Lung (tissue), 12 donors: Measurements from ENCODE around the gene PCBP4. TPM values are rescaled to one million over a fixed set of nuclear protein-coding genes. Genes with fewer than 3 reads are reported as not detected.

Experiments
- ATAC-seq: fragments of 200-7000 bp; cut with Tn5 transposase; one replicate; pipeline ENCODE4 v1.9.1; 2020; ENCODE audit warnings: moderate number of reproducible peaks; ENCODE audit not compliant: insufficient read depth, low FRiP score
- DNase-seq, 3 donors: peaks; one replicate each; pipeline ENCODE4 v3.0.0-alpha.2; 2013 to 2017
- H3K27ac ChIP-seq, 2 donors: one replicate each; pipeline ENCODE4 v1.5.1; 2013; ENCODE audit warnings: mild to moderate bottlenecking in 2 of 2, moderate library complexity in 2 of 2, control low read depth in 1 of 2, inconsistent platforms in 1 of 2, low read depth in 1 of 2, low read length in 1 of 2
- H3K27me3 ChIP-seq, 3 donors: one replicate each; pipeline ENCODE4 v1.5.1; 2013; ENCODE audit warnings: low read length in 2 of 3; ENCODE audit not compliant: control insufficient read depth in 3 of 3, insufficient read depth in 3 of 3
- H3K36me3 ChIP-seq, 4 donors: one replicate each; pipeline ENCODE4 v1.5.1; 2013; ENCODE audit warnings: low read length in 4 of 4, mild to moderate bottlenecking in 1 of 4, moderate library complexity in 1 of 4; ENCODE audit not compliant: control insufficient read depth in 4 of 4, insufficient read depth in 4 of 4
- H3K4me1 ChIP-seq, 5 donors: one replicate each; pipeline ENCODE4 v1.5.1; 2013; ENCODE audit warnings: low read length in 5 of 5, mild to moderate bottlenecking in 2 of 5, moderate library complexity in 1 of 5; ENCODE audit not compliant: control insufficient read depth in 5 of 5, insufficient read depth in 5 of 5
- H3K4me3 ChIP-seq: one replicate; pipeline ENCODE4 v1.5.1; 2013; ENCODE audit warnings: mild to moderate bottlenecking, control low read depth, moderate library complexity
- H3K9ac ChIP-seq, 2 donors: one replicate each; pipeline ENCODE4 v1.5.1; 2013; ENCODE audit warnings: low read length in 2 of 2, control low read depth in 1 of 2; ENCODE audit not compliant: insufficient read depth in 1 of 2
- H3K9me3 ChIP-seq, 4 donors: one replicate each; pipeline ENCODE4 v1.5.1; 2013; ENCODE audit warnings: low read length in 3 of 4, mild to moderate bottlenecking in 1 of 4, moderate library complexity in 1 of 4; ENCODE audit not compliant: control insufficient read depth in 4 of 4, insufficient read depth in 3 of 4
- CTCF ChIP-seq: IDR thresholded peaks from 2 replicates; pipeline ENCODE4 v1.5.1; 2012; ENCODE audit warnings: mild to moderate bottlenecking; ENCODE audit errors: control extremely low read depth, extremely low read depth
- WGBS, 2 donors: extraction: QIAGEN DNeasy Blood & Tissue Kit; methylation state at CpG; one replicate each; pipeline ENCODE4 v1.1.7; 2013; 5-methylcytosine and 5-hydroxymethylcytosine counted together
- polyA plus RNA-seq, 2 donors: library from polyadenylated mRNA; stranded (reverse); fragments of 200-250 nt; gene quantifications; one replicate each; pipeline ENCODE4 v1.2.1, GENCODE V29; 2013
- total RNA-seq, 2 donors: library from RNA; depleted of rRNA in 1 of 2; stranded (reverse); fragments of >200 nt in 1 of 2; gene quantifications; one replicate each; pipeline ENCODE4 v1.2.1, GENCODE V29; 2014 to 2021
- donor health status: control.
- donor health status: control.
- donor health status: Bipolar disorder and iron deficiency.
- donor health status: healthy.
- donor health status: DM: yes; HTN: yes; CAD: no.

Gene PCBP4
- total and polyA plus RNA-seq, 4 donors, result 17.4 to 44.3 (median 28.6) TPM

- no peaks in the 10 kb centered on the region for H3K9me3 ChIP-seq
- H3K9ac ChIP-seq, result no peak overlapping the region
- no peak overlapping the region for H3K4me3 ChIP-seq
- H3K36me3 ChIP-seq, result peaks cover 14 to 50% (median 32%) of the 10 kb centered on the region in 4 donors
- no peak for TF ChIP-seq CTCF
- peaks cover 3 to 15% (median 9%) of the 10 kb centered on the region in 5 donors for H3K4me1 ChIP-seq
- ATAC-seq, result no peak
- H3K27me3 ChIP-seq, result no peaks in the 10 kb centered on the region
- DNase-seq, result no peak
- no peak overlapping the region for H3K27ac ChIP-seq
- WGBS, 2 donors, result 90 to 91% methylated on average over 13 of the region's 13 CpGs
Observed at GRCh38 chr3:51937611-51938450, 29.4 kb downstream of the PCBP4 start.

GRCh38 chr3:51937014-51937413 lies 30.2 kb downstream of the PCBP4 start:
- Histone ChIP-seq H3K4me3 (no peak overlapping the region), H3K36me3 (peaks cover 17 to 54% (median 32%) of the 10 kb centered on the region in 4 donors), H3K9me3 (no peaks in the 10 kb centered on the region), H3K9ac (no peak overlapping the region), H3K27me3 (no peaks in the 10 kb centered on the region), H3K4me1 (peaks cover 3 to 10% (median 6%) of the 10 kb centered on the region in 5 donors), H3K27ac (no peak overlapping the region)
- DNase-seq (no peak), ATAC-seq (no peak)
- no peak for TF ChIP-seq CTCF
- 84 to 93% methylated on average over 9 of the region's 9 CpGs for WGBS, 2 donors

GRCh38 chr3:51935886-51936755 lies 31.1 kb downstream of the PCBP4 start:
- no peak overlapping the region for H3K27ac ChIP-seq
- no peaks in the 10 kb centered on the region for H3K9me3 ChIP-seq
- no peak for TF ChIP-seq CTCF
- peaks cover 3 to 9% (median 5%) of the 10 kb centered on the region in 5 donors for H3K4me1 ChIP-seq
- peaks cover 17 to 58% (median 32%) of the 10 kb centered on the region in 4 donors for H3K36me3 ChIP-seq
- H3K27me3 ChIP-seq, result no peaks in the 10 kb centered on the region
- DNase-seq (no peak), ATAC-seq (no peak)
- H3K4me3 ChIP-seq, result no peak overlapping the region
- H3K9ac ChIP-seq, result no peak overlapping the region
- 98% methylated on average over 25 of the region's 25 CpGs for WGBS, 2 donors
